SK-N-MC (cell line): ENCODE results near the gene ST6GALNAC5.

Experiments
- DNase-seq: peaks from one replicate; pipeline ENCODE4 v3.0.0-alpha.2; 2011; ENCODE audit warnings: low read depth, low spot score
- H3K27ac ChIP-seq: fragments of 200-600 bp; sonication (generic); 2 replicates; pipeline ENCODE4 v1.5.1; 2016; ENCODE audit warnings: mixed run types
- H3K36me3 ChIP-seq: fragments of 200-600 bp; sonication (generic); 2 replicates; pipeline ENCODE4 v1.6.1; 2017; ENCODE audit warnings: antibody characterized with exemption, low read length, mixed read lengths; ENCODE audit not compliant: insufficient read depth
- H3K4me3 ChIP-seq: fragments of 200-600 bp; sonication (generic); 2 replicates; pipeline ENCODE4 v1.5.1; 2016
- H3K9ac ChIP-seq: fragments of 200-600 bp; sonication (generic); 2 replicates; pipeline ENCODE4 v1.8.0; 2017; ENCODE audit warnings: mixed run types, mixed read lengths; ENCODE audit not compliant: insufficient read length
- H3K9me3 ChIP-seq: fragments of 200-600 bp; sonication (generic); 2 replicates; pipeline ENCODE4 v1.6.1; 2017; ENCODE audit warnings: low read depth, mild to moderate bottlenecking, antibody characterized with exemption, low read length, moderate library complexity, mixed read lengths
- EZH2 ChIP-seq: fragments of 200-600 bp; sonication (generic); IDR thresholded peaks from one replicate; pipeline ENCODE4 v1.6.1; 2017; ENCODE audit warnings: antibody characterized with exemption
- FOXP2 ChIP-seq: optimal IDR thresholded peaks from 2 replicates; pipeline ENCODE3; 2011; ENCODE audit warnings: mild to moderate bottlenecking, moderate library complexity; ENCODE audit not compliant: insufficient read depth; ENCODE audit errors: extremely low read length, control extremely low read depth
- POLR2AphosphoS5 ChIP-seq: IDR thresholded peaks from 2 replicates; pipeline ENCODE4 v1.6.1; 2012; ENCODE audit warnings: mild to moderate bottlenecking, low read depth, low read length, borderline replicate concordance

Gene ST6GALNAC5

GRCh38 chr1:77095236-77095635 is 228.0 kb downstream of the ST6GALNAC5 start:
- no peak overlapping the region for H3K9ac ChIP-seq
- no peaks in the 10 kb centered on the region for H3K9me3 ChIP-seq
- no peak for TF ChIP-seq EZH2
- no peak for TF ChIP-seq FOXP2
- no peak for TF ChIP-seq POLR2AphosphoS5
- no peak overlapping the region for H3K4me3 ChIP-seq
- no peak for DNase-seq
- H3K36me3 ChIP-seq: no peaks in the 10 kb centered on the region
- no peak overlapping the region for H3K27ac ChIP-seq

- H3K27ac ChIP-seq: no peak overlapping the region
- no peak for DNase-seq
- no peak overlapping the region for H3K4me3 ChIP-seq
- no peak for TF ChIP-seq POLR2AphosphoS5
- no peak for TF ChIP-seq EZH2
- TF ChIP-seq FOXP2: no peak
- no peak overlapping the region for H3K9ac ChIP-seq
- H3K36me3 ChIP-seq: no peaks in the 10 kb centered on the region
- no peaks in the 10 kb centered on the region for H3K9me3 ChIP-seq
Measured at GRCh38 chr1:77096496-77097255, 229.4 kb downstream of the ST6GALNAC5 start.

- Histone ChIP-seq H3K27ac (no peak overlapping the region), H3K36me3 (no peaks in the 10 kb centered on the region), H3K9ac (no peak overlapping the region), H3K4me3 (no peak overlapping the region), H3K9me3 (no peaks in the 10 kb centered on the region)
- no peak for DNase-seq
- TF ChIP-seq FOXP2 (no peak), POLR2AphosphoS5 (no peak), EZH2 (no peak)
Measured at GRCh38 chr1:77100875-77101274, 233.6 kb downstream of the ST6GALNAC5 start.

- TF ChIP-seq EZH2: no peak
- no peak for TF ChIP-seq FOXP2
- no peak for TF ChIP-seq POLR2AphosphoS5
- H3K4me3 ChIP-seq: no peak overlapping the region
- no peak for DNase-seq
- no peak overlapping the region for H3K9ac ChIP-seq
- no peaks in the 10 kb centered on the region for H3K9me3 ChIP-seq
- no peaks in the 10 kb centered on the region for H3K36me3 ChIP-seq
- H3K27ac ChIP-seq: no peak overlapping the region
Measured at GRCh38 chr1:77103486-77103885, 236.2 kb downstream of the ST6GALNAC5 start.

GRCh38 chr1:77104672-77105071 is 237.4 kb downstream of the ST6GALNAC5 start:
- Histone ChIP-seq H3K4me3 (no peak overlapping the region), H3K27ac (no peak overlapping the region), H3K9ac (no peak overlapping the region), H3K36me3 (no peaks in the 10 kb centered on the region), H3K9me3 (no peaks in the 10 kb centered on the region)
- no peak for DNase-seq
- no peak for TF ChIP-seq EZH2
- no peak for TF ChIP-seq FOXP2
- TF ChIP-seq POLR2AphosphoS5: no peak
